ENCODE data around the gene OTOG.

The OTOG gene

GRCh38 chr11:17634776-17635550 lies 87.9 kb downstream of the OTOG start:
- DNase-seq = no peak

GRCh38 chr11:17635551-17635938 lies 88.5 kb downstream of the OTOG start:
- no peak for DNase-seq

- no peak for DNase-seq
Observed at GRCh38 chr11:17636721-17637120, 89.7 kb downstream of the OTOG start.

- DNase-seq = no peak
Observed at GRCh38 chr11:17637901-17638300, 90.8 kb downstream of the OTOG start.

- DNase-seq = no peak
Observed at GRCh38 chr11:17638311-17638710, 91.3 kb downstream of the OTOG start.

- DNase-seq = no peak
Observed at GRCh38 chr11:17639091-17639490, 92.0 kb downstream of the OTOG start.

GRCh38 chr11:17639781-17640180 lies 92.7 kb downstream of the OTOG start:
- no peak for DNase-seq

- DNase-seq = no peak
Observed at GRCh38 chr11:17640493-17641164, 93.6 kb downstream of the OTOG start.

- DNase-seq = no peak
Observed at GRCh38 chr11:17641792-17642350, 94.8 kb downstream of the OTOG start.

- DNase-seq = no peak
Observed at GRCh38 chr11:17642370-17642769, 95.3 kb downstream of the OTOG start.

- DNase-seq = no peak
Observed at GRCh38 chr11:17642980-17643379, 95.9 kb downstream of the OTOG start.

GRCh38 chr11:17643506-17644405 lies 96.7 kb downstream of the OTOG start:
- no peak for DNase-seq

GRCh38 chr11:17645190-17645970 lies 98.3 kb downstream of the OTOG start:
- DNase-seq = no peak

- no peak for DNase-seq
Observed at GRCh38 chr11:17646451-17647145, 99.5 kb downstream of the OTOG start.

GRCh38 chr11:17648528-17648927 lies 101.5 kb downstream of the OTOG start:
- DNase-seq = no peak

- DNase-seq = no peak
Observed at GRCh38 chr11:17649261-17649660, 102.2 kb downstream of the OTOG start.

- DNase-seq = no peak
Observed at GRCh38 chr11:17649696-17650095, 102.6 kb downstream of the OTOG start.

- no peak for DNase-seq
Observed at GRCh38 chr11:17650127-17650911, 103.3 kb downstream of the OTOG start.

GRCh38 chr11:17651061-17651460 lies 104.0 kb downstream of the OTOG start:
- DNase-seq = no peak

GRCh38 chr11:17651681-17652080 lies 104.6 kb downstream of the OTOG start:
- no peak for DNase-seq

GRCh38 chr11:17652556-17652955 lies 105.5 kb downstream of the OTOG start:
- DNase-seq = no peak
